IMR-90 (cell line): ENCODE measurements around the gene SLC34A2. TPM values are rescaled to one million over a fixed set of nuclear protein-coding genes. Genes with fewer than 3 reads are reported as not detected.

ENCODE experiments used
- ATAC-seq: fragments of 200-7000 bp; cut with Tn5 transposase; 2 replicates; pipeline ENCODE4 v1.9.1; 2020; ENCODE audit warnings: low read depth, mild to moderate bottlenecking, moderate library complexity
- BruUV-seq: library from RNA; stranded (reverse); fragments of 400-500 nt; replicated peaks from 2 replicates; lab custom pipeline; 2021; lab: Mats Ljungman, UMichigan
- CTCF ChIA-PET: fragments of 300-600 bp; formaldehyde crosslinking; extraction: SDS; loops from one replicate; lab custom pipeline; 2021; ENCODE audit warnings: antibody characterized with exemption; lab: Yijun Ruan, JAX
- POLR2A ChIA-PET: fragments of 300-600 bp; sonication (Branson Sonifier 250); formaldehyde crosslinking; loops from one replicate; lab custom pipeline; 2022; ENCODE audit warnings: antibody characterized with exemption; ENCODE audit not compliant: unreplicated experiment; lab: Charles Lee
- DNase-seq: peaks from one replicate; pipeline ENCODE4 v3.0.0; 2013
- H2AFZ ChIP-seq: replicated peaks from 2 replicates; pipeline ENCODE3; 2013; ENCODE audit warnings: low read length, mild to moderate bottlenecking; ENCODE audit not compliant: poor library complexity
- H2AK5ac ChIP-seq: 2 replicates; pipeline ENCODE4 v1.6.1; 2013; ENCODE audit warnings: low read depth, low read length, inconsistent platforms
- H2AK9ac ChIP-seq: replicated peaks from 2 replicates; pipeline ENCODE3; 2013; ENCODE audit warnings: mild to moderate bottlenecking, low read depth, low read length, moderate library complexity; ENCODE audit not compliant: poor library complexity
- H2BK120ac ChIP-seq: 2 replicates; pipeline ENCODE4 v1.6.1; 2013; ENCODE audit warnings: low read depth, low read length, inconsistent platforms
- H2BK15ac ChIP-seq: 3 replicates; pipeline ENCODE4 v1.6.1; 2013; ENCODE audit warnings: low read depth, low read length, inconsistent platforms
- H2BK20ac ChIP-seq: 2 replicates; pipeline ENCODE4 v1.6.1; 2013; ENCODE audit warnings: low read depth, mild to moderate bottlenecking, inconsistent platforms, low read length, moderate library complexity
- H2BK5ac ChIP-seq: 2 replicates; pipeline ENCODE4 v1.6.1; 2013; ENCODE audit warnings: mild to moderate bottlenecking, low read depth, low read length, inconsistent platforms; ENCODE audit not compliant: poor library complexity, severe bottlenecking
- H3K14ac ChIP-seq: replicated peaks from 2 replicates; pipeline ENCODE4 v1.6.1; 2013; ENCODE audit warnings: low read depth, low read length, inconsistent platforms
- H3K18ac ChIP-seq: 2 replicates; pipeline ENCODE4 v1.6.1; 2013; ENCODE audit warnings: low read depth, low read length, control low read depth
- H3K23ac ChIP-seq: 2 replicates; pipeline ENCODE4 v1.6.1; 2013; ENCODE audit warnings: low read depth, low read length, inconsistent platforms
- H3K27ac ChIP-seq: 2 replicates; pipeline ENCODE4 v1.5.1; 2013; ENCODE audit warnings: mild to moderate bottlenecking, control low read depth, low read length; ENCODE audit not compliant: insufficient read depth
- H3K27me3 ChIP-seq: 2 replicates; pipeline ENCODE4 v1.6.1; 2013; ENCODE audit warnings: low read length; ENCODE audit not compliant: control insufficient read depth, insufficient read depth
- H3K36me3 ChIP-seq: 2 replicates; pipeline ENCODE4 v1.6.1; 2013; ENCODE audit warnings: low read length, mixed read lengths; ENCODE audit not compliant: control insufficient read depth, insufficient read depth
- H3K4ac ChIP-seq: 2 replicates; pipeline ENCODE4 v1.6.1; 2013; ENCODE audit warnings: low read depth, low read length, inconsistent platforms
- H3K4me1 ChIP-seq: 2 replicates; pipeline ENCODE4 v1.6.1; 2013; ENCODE audit warnings: low read length, mixed read lengths; ENCODE audit not compliant: control insufficient read depth, insufficient read depth
- H3K4me2 ChIP-seq: 2 replicates; pipeline ENCODE4 v1.6.1; 2013; ENCODE audit warnings: low read depth, mild to moderate bottlenecking, control low read depth, low read length, moderate library complexity
- H3K4me3 ChIP-seq: 2 replicates; pipeline ENCODE4 v1.5.1; 2013; ENCODE audit warnings: low read depth, mild to moderate bottlenecking, control low read depth, low read length, moderate library complexity; ENCODE audit not compliant: insufficient read depth
- H3K56ac ChIP-seq: 2 replicates; pipeline ENCODE4 v1.6.1; 2013; ENCODE audit warnings: low read length, inconsistent platforms; ENCODE audit not compliant: insufficient read depth; ENCODE audit errors: extremely low read depth
- H3K79me1 ChIP-seq, 2 experiments: 2 replicates each; pipeline ENCODE4 v1.6.1; 2013; ENCODE audit warnings: low read length in 2 of 2, inconsistent platforms in 1 of 2, low read depth in 1 of 2
- H3K9ac ChIP-seq: 2 replicates; pipeline ENCODE4 v1.6.1; 2013; ENCODE audit warnings: low read depth, low read length, control low read depth
- H3K9me1 ChIP-seq: 2 replicates; pipeline ENCODE4 v1.6.1; 2013; ENCODE audit warnings: low read length, inconsistent platforms; ENCODE audit not compliant: insufficient read depth
- H3K9me3 ChIP-seq: 2 replicates; pipeline ENCODE4 v1.6.1; 2013; ENCODE audit warnings: low read length; ENCODE audit not compliant: control insufficient read depth, insufficient read depth
- H4K20me1 ChIP-seq: 2 replicates; pipeline ENCODE4 v1.6.1; 2013; ENCODE audit warnings: low read length, inconsistent platforms; ENCODE audit not compliant: insufficient read depth
- H4K5ac ChIP-seq: 2 replicates; pipeline ENCODE4 v1.6.1; 2013; ENCODE audit warnings: mild to moderate bottlenecking, low read depth, low read length, control low read depth
- H4K8ac ChIP-seq, 2 experiments: 2 replicates each; pipeline ENCODE4 v1.6.1; 2013; ENCODE audit warnings: low read depth in 2 of 2, low read length in 2 of 2, control low read depth in 1 of 2, inconsistent platforms in 1 of 2
- H4K91ac ChIP-seq: 2 replicates; pipeline ENCODE4 v1.6.1; 2013; ENCODE audit warnings: low read depth, low read length, inconsistent platforms; ENCODE audit not compliant: insufficient read depth
- BHLHE40 ChIP-seq: fragments of 150-350 bp; IDR thresholded peaks from 2 replicates; pipeline ENCODE4 v1.6.1; 2016; ENCODE audit warnings: mild to moderate bottlenecking, low read depth, low read length
- CEBPB ChIP-seq: IDR thresholded peaks from 2 replicates; pipeline ENCODE4 v1.6.1; 2012; ENCODE audit warnings: low read depth, low read length, improper control_type of control experiment
- CHD1 ChIP-seq: IDR thresholded peaks from 2 replicates; pipeline ENCODE4 v1.6.1; 2012; ENCODE audit warnings: low read depth, low read length, improper control_type of control experiment
- ELK1 ChIP-seq: fragments of 150-350 bp; IDR thresholded peaks from 2 replicates; pipeline ENCODE4 v1.6.1; 2016; ENCODE audit warnings: low read depth, mild to moderate bottlenecking, low read length, moderate library complexity, borderline replicate concordance
- FOS ChIP-seq: fragments of 150-350 bp; IDR thresholded peaks from 2 replicates; pipeline ENCODE4 v1.6.1; 2016; ENCODE audit warnings: low read depth, low read length
- MAFK ChIP-seq: IDR thresholded peaks from 2 replicates; pipeline ENCODE4 v1.6.1; 2012; ENCODE audit warnings: low read depth, low read length, improper control_type of control experiment
- MAZ ChIP-seq: IDR thresholded peaks from 2 replicates; pipeline ENCODE4 v1.6.1; 2012; ENCODE audit warnings: low read depth, mild to moderate bottlenecking, low read length, improper control_type of control experiment, moderate library complexity, borderline replicate concordance
- MXI1 ChIP-seq: IDR thresholded peaks from 2 replicates; pipeline ENCODE4 v1.6.1; 2012; ENCODE audit warnings: low read depth, mild to moderate bottlenecking, low read length, moderate library complexity, borderline replicate concordance
- NFE2L2 ChIP-seq: fragments of 150-350 bp; IDR thresholded peaks from 2 replicates; pipeline ENCODE4 v1.6.1; 2016; ENCODE audit warnings: low read depth, mild to moderate bottlenecking, low read length
- POLR2A ChIP-seq: IDR thresholded peaks from 2 replicates; pipeline ENCODE4 v1.6.1; 2012; ENCODE audit warnings: mild to moderate bottlenecking, low read depth, low read length
- RAD21 ChIP-seq: IDR thresholded peaks from 2 replicates; pipeline ENCODE4 v1.6.1; 2012; ENCODE audit warnings: low read length, improper control_type of control experiment
- RFX5 ChIP-seq: IDR thresholded peaks from 2 replicates; pipeline ENCODE4 v1.8.0; 2012; ENCODE audit warnings: low read depth, mild to moderate bottlenecking, low read length, moderate library complexity
- SMC3 ChIP-seq: fragments of 150-350 bp; IDR thresholded peaks from 2 replicates; pipeline ENCODE4 v1.6.1; 2016; ENCODE audit warnings: low read depth, mild to moderate bottlenecking, antibody characterized with exemption, low read length, moderate library complexity
- whole genome bisulfite sequencing, 2 experiments: methylation state at CpG; one replicate each; pipeline versions ENCODE4 v1.1.5 to v1.1.7; 2013; ENCODE audit warnings: missing lambda C conversion rate in 2 of 2; ENCODE audit not compliant: insufficient read length in 1 of 2; ENCODE audit errors: extremely low coverage in 2 of 2; 5-methylcytosine and 5-hydroxymethylcytosine counted together
- dilution Hi-C: fragments of 300-500 bp; cut with HindIII; formaldehyde crosslinking; loops from one replicate; pipeline ENCODE4 v1.14.3; 2018; ENCODE audit warnings: low sequenced_read_pairs; ENCODE audit not compliant: unreplicated experiment
- in situ Hi-C: fragments of 300-500 bp; cut with MboI; formaldehyde crosslinking; loops from 3 replicates; pipeline ENCODE4 v1.14.3; 2019; ENCODE audit warnings: low sequenced_read_pairs, inconsistent platforms, mixed read lengths
- intact Hi-C: fragments of 100-400 bp; cut with micrococcal nuclease; formaldehyde crosslinking; loops from 2 replicates; pipeline ENCODE4 v1.10.0; 2022
- polyA plus RNA-seq, 3 experiments: library from polyadenylated mRNA; depleted of rRNA; stranded (reverse); fragments of >200 nt; gene quantifications; 2 replicates each; pipeline ENCODE4 v1.2.3, GENCODE V29; 2012; ENCODE audit warnings: low replicate concordance in 1 of 3
- total RNA-seq: library from RNA; depleted of rRNA; stranded (reverse); fragments of >200 nt; gene quantifications from 2 replicates; pipeline ENCODE4 v1.2.3, GENCODE V29; 2012
- TF ChIP-seq, protein P1 (sequence below): conservative IDR thresholded peaks from 2 replicates; pipeline ENCODE4 v1.5.1; 2012; ENCODE audit warnings: mild to moderate bottlenecking, low read depth, low read length, improper control_type of control experiment

The SLC34A2 gene
- total and polyA plus RNA-seq, 2 of the 4 experiments (the other 2 are of a cell fraction): not detected

- H3K9ac ChIP-seq: no peak overlapping the region
- no peak overlapping the region for H3K18ac ChIP-seq
- no peak overlapping the region for H3K56ac ChIP-seq
- H2AFZ ChIP-seq: peak overlapping the region; percentile 58
- H3K36me3 ChIP-seq: no peaks in the 10 kb centered on the region
- H3K14ac ChIP-seq: no peak overlapping the region
- no peak overlapping the region for H2BK20ac ChIP-seq
- no peak overlapping the region for H2BK15ac ChIP-seq
- H3K4me2 ChIP-seq: no peak overlapping the region
- in situ Hi-C loops (no loop called here), intact Hi-C loops (no loop called here), dilution Hi-C loops (no loop called here)
- H3K27ac ChIP-seq: no peak overlapping the region
- no peak overlapping the region for H3K4me3 ChIP-seq
- ChIA-PET CTCF (no interaction called here), POLR2A (no interaction called here)
- no peak overlapping the region for H4K91ac ChIP-seq
- H3K9me3 ChIP-seq: no peaks in the 10 kb centered on the region
- no peak overlapping the region for H2BK120ac ChIP-seq
- no peak overlapping the region for H4K5ac ChIP-seq
- no peak overlapping the region for H4K8ac ChIP-seq
- no peaks in the 10 kb centered on the region for H3K4me1 ChIP-seq
- H3K23ac ChIP-seq: no peak overlapping the region
- 72% methylated on average over 2 of the region's 10 CpGs; no CpG with 5 or more reads in 1 of the 2 experiments for WGBS, 2 experiments
- no peaks in the 10 kb centered on the region for H3K9me1 ChIP-seq
- ATAC-seq (no peak), DNase-seq (no peak)
- no peaks in the 10 kb centered on the region; the same call in 1 of the 2 replicates for H3K27me3 ChIP-seq
- no peaks in the 10 kb centered on the region for H3K79me1 ChIP-seq
- H4K20me1 ChIP-seq: no peaks in the 10 kb centered on the region
- H2AK5ac ChIP-seq: no peak overlapping the region
- no TSS peak for BruUV-seq
- no peak overlapping the region for H3K4ac ChIP-seq
- TF ChIP-seq BHLHE40 (no peak), FOS (no peak), RFX5 (no peak), MAZ (no peak), CEBPB (no peak), SMC3 (no peak), MAFK (no peak), RAD21 (no peak), NFE2L2 (no peak), CHD1 (no peak), POLR2A (no peak), MXI1 (no peak), ELK1 (no peak)
- TF ChIP-seq, protein P1, sequence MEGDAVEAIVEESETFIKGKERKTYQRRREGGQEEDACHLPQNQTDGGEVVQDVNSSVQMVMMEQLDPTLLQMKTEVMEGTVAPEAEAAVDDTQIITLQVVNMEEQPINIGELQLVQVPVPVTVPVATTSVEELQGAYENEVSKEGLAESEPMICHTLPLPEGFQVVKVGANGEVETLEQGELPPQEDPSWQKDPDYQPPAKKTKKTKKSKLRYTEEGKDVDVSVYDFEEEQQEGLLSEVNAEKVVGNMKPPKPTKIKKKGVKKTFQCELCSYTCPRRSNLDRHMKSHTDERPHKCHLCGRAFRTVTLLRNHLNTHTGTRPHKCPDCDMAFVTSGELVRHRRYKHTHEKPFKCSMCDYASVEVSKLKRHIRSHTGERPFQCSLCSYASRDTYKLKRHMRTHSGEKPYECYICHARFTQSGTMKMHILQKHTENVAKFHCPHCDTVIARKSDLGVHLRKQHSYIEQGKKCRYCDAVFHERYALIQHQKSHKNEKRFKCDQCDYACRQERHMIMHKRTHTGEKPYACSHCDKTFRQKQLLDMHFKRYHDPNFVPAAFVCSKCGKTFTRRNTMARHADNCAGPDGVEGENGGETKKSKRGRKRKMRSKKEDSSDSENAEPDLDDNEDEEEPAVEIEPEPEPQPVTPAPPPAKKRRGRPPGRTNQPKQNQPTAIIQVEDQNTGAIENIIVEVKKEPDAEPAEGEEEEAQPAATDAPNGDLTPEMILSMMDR: no peak
- H2AK9ac ChIP-seq: peak overlapping the region; percentile 16
- no peak overlapping the region for H2BK5ac ChIP-seq
These were observed 17.9 kb upstream of the SLC34A2 start for GRCh38 chr4:25637581-25638220.
